ENCODE measurements around the gene ZNF844. TPM values are rescaled to one million over a fixed set of nuclear protein-coding genes. Genes with fewer than 3 reads are reported as not detected.

ZNF844 gene
- total RNA-seq (2014; rRNA removed; shearing (Covaris generic)) (4.0 and 4.2 TPM in 2 replicates), polyA plus RNA-seq (2016; fragmentation: Nextera tagmentation; extraction: Ambion mirVana) (1.7 and 2.3 TPM in 2 replicates)

DNA sequence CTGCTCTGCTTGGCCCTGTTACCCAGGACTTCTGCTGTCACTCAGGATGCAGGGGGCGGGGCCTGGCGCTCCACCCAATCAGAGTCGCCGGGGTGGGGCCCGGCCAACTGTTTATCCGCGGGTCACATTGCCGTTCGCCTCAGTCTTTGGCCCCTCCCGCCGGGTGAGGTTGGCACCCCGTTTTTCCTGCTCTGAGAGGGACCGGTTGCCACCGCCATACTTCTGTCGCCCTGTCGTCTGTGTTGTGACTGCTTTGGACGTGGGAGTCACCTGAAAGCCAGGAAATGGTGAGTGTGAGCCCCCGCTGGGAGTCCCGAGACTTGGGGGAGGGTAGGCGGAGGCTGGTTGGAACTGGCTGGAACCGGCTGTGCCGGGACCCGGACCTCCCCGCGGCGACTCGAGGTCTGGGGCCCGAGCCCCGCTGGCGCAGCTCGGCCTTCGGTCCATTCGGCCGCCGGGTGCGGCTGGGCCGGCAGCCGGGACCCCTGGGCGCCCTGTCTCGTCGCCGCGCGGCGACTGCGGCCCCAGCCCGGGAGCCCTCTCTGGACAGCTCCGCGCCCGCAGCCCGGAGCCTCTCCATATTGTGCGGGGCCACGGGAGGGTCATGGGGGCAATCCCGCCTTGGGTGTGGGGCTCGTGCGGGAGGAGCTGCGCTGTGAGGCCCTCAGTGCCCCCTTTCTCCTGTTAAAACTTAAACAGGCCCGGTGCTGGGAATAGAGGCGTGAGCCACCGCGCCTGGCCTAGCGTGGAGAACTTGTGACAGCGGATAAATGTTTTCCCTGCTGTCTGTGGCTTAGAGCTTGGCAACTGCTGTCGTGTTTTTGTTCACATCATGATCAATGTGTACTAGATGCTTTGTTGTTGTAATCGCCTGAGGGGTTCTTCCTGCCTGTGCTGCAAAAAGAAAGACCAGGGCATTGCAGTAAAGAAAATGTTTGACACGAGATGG is at the start of gene ZNF844:
TSS of gene ZNF844 (plus strand) at position 142 of the 949 bp plus-strand sequence. CDS start at position 285, 143 bp downstream.
- TF ChIP-seq EZH2 (IDR thresholded peaks at IDR 0.05; ENCODE audit: insufficient read depth, poor library complexity, severe bottlenecking) = no peak
- TF ChIP-seq EZH2phosphoT487 (IDR thresholded peaks at IDR 0.05; ENCODE audit: insufficient read depth, low read depth) = no peak
- DNase-seq = peak; percentile 95
- Histone ChIP-seq H3K4me1 (ENCODE audit: insufficient read depth) (no peaks in the 10 kb centered on the region), H3K9ac (peak within 1 kb of the TSS; percentile 97), H3F3A (ENCODE audit: insufficient read depth) (no peaks in the 10 kb centered on the region), H3K27me3 (replicated peaks; ENCODE audit: insufficient read depth) (no peaks in the 10 kb centered on the region), H4K20me1 (ENCODE audit: insufficient read depth) (no peaks in the 10 kb centered on the region), H3K4me2 (ENCODE audit: unreplicated experiment) (peak within 1 kb of the TSS; percentile 88), H3K4me3 (peak within 1 kb of the TSS; percentile 93), H3K9me3 (ENCODE audit: low read depth) (no peaks in the 10 kb centered on the region), H3K27ac (peak within 1 kb of the TSS; percentile 89), H3K36me3 (ENCODE audit: low read depth) (peaks cover 10% of the 10 kb centered on the region; the same call in 1 of the 2 replicates), H2AFZ (peak within 1 kb of the TSS; percentile 73), H3K9me2 (ENCODE audit: insufficient read depth) (no peaks in the 10 kb centered on the region), H3K79me2 (ENCODE audit: insufficient read depth) (peaks cover 53% of the 10 kb centered on the region)
- in situ Hi-C loops (cut with MboI) = no loop called here
- 3 to 4% methylated on average over 53 to 62 of the region's 66 CpGs for WGBS, 2 experiments (ENCODE audit: low coverage in 1 of 2, low lambda C conversion rate in 2 of 2, missing lambda C conversion rate in 2 of 2)

DNA sequence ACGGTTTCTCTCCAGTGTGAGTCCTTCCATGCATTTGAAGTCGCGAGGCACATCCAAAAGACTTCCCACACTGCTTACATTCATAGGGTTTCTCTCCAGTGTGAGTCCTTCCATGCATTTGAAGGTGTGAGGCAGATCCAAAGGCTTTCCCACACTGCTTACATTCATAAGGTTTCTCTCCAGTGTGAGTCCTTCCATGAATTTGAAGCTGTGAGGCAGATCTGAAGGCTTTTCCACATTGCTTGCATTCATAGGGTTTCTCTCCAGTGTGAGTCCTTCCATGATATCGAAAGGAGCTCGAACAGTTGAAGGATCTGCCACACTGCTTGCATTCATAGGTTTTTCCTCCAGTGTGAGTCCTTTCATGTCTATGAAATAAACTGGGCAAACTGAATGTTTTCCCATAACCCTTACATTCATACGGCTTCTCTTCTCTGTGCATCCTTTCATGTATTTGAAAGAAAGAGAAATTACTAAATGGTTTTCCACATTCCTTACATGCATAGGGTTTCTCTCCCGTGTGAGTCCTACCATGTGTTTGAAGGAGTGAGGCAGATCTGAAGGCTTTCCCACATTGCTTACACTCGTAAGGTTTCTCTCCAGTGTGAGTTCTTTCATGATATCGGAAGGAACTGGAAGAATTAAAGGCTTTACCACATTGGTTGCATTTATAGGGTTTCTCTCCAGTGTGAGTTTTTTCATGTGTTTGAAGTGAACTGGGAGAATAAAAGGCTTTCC is 49.3 kb upstream of the ZNF844 start:
- no peaks in the 10 kb centered on the region for H4K20me1 ChIP-seq (ENCODE audit: insufficient read depth)
- H2AFZ ChIP-seq = no peak overlapping the region
- H3K9me2 ChIP-seq (ENCODE audit: insufficient read depth) = no peaks in the 10 kb centered on the region
- H3K27me3 ChIP-seq (replicated peaks; ENCODE audit: insufficient read depth) = no peaks in the 10 kb centered on the region
- TF ChIP-seq EZH2phosphoT487 (IDR thresholded peaks at IDR 0.05; ENCODE audit: insufficient read depth, low read depth) (no peak), EZH2 (IDR thresholded peaks at IDR 0.05; ENCODE audit: insufficient read depth, poor library complexity, severe bottlenecking) (no peak)
- H3K36me3 ChIP-seq (ENCODE audit: low read depth) = peaks cover 47% of the 10 kb centered on the region
- no peak overlapping the region for H3K4me2 ChIP-seq (ENCODE audit: unreplicated experiment)
- peaks cover 21% of the 10 kb centered on the region; the same call in 1 of the 2 replicates for H3K79me2 ChIP-seq (ENCODE audit: insufficient read depth)
- H3K27ac ChIP-seq = no peak overlapping the region
- no peaks in the 10 kb centered on the region for H3F3A ChIP-seq (ENCODE audit: insufficient read depth)
- in situ Hi-C loops (cut with MboI) = no loop called here
- H3K9ac ChIP-seq = no peak overlapping the region
- no peak overlapping the region for H3K4me3 ChIP-seq
- no peak for DNase-seq
- H3K4me1 ChIP-seq (ENCODE audit: insufficient read depth) = no peaks in the 10 kb centered on the region
- 97 to 98% methylated on average over 9 of the region's 9 CpGs for WGBS, 2 experiments (ENCODE audit: low coverage in 1 of 2, low lambda C conversion rate in 2 of 2, missing lambda C conversion rate in 2 of 2)
- peaks cover 9% of the 10 kb centered on the region for H3K9me3 ChIP-seq (ENCODE audit: low read depth)

DNA sequence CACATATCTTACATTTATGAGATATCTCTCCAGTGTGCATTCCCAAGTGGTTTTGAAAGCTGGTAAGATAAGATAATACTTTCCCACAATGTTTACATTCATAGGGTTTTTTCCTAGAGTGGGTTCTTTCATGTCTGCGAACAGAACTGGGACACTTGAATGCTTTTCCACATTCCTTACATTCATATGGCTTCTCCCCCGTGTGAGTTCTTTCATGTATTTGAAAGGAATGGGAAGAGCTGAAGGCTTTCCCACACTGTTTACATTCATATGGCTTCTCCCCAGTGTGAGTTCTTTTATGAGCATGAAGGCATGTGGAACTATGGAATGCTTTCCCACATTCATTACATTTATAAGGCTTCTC is 48.8 kb upstream of the ZNF844 start:
- H4K20me1 ChIP-seq (ENCODE audit: insufficient read depth) = no peaks in the 10 kb centered on the region
- TF ChIP-seq EZH2 (IDR thresholded peaks at IDR 0.05; ENCODE audit: insufficient read depth, poor library complexity, severe bottlenecking) (no peak), EZH2phosphoT487 (IDR thresholded peaks at IDR 0.05; ENCODE audit: insufficient read depth, low read depth) (no peak)
- no peak overlapping the region for H3K27ac ChIP-seq
- no peaks in the 10 kb centered on the region for H3K4me1 ChIP-seq (ENCODE audit: insufficient read depth)
- no peak overlapping the region for H3K4me2 ChIP-seq (ENCODE audit: unreplicated experiment)
- WGBS, 2 experiments (ENCODE audit: low coverage in 1 of 2, low lambda C conversion rate in 2 of 2, missing lambda C conversion rate in 2 of 2) = 90 to 96% methylated on average over 2 of the region's 2 CpGs
- H3K4me3 ChIP-seq = no peak overlapping the region
- in situ Hi-C loops (cut with MboI) = no loop called here
- no peaks in the 10 kb centered on the region for H3F3A ChIP-seq (ENCODE audit: insufficient read depth)
- H3K79me2 ChIP-seq (ENCODE audit: insufficient read depth) = peaks cover 21% of the 10 kb centered on the region; the same call in 1 of the 2 replicates
- H3K9ac ChIP-seq = no peak overlapping the region
- no peaks in the 10 kb centered on the region for H3K27me3 ChIP-seq (replicated peaks; ENCODE audit: insufficient read depth)
- peaks cover 9% of the 10 kb centered on the region for H3K9me3 ChIP-seq (ENCODE audit: low read depth)
- peaks cover 47% of the 10 kb centered on the region for H3K36me3 ChIP-seq (ENCODE audit: low read depth)
- H3K9me2 ChIP-seq (ENCODE audit: insufficient read depth) = no peaks in the 10 kb centered on the region
- no peak overlapping the region for H2AFZ ChIP-seq
- DNase-seq = no peak

DNA sequence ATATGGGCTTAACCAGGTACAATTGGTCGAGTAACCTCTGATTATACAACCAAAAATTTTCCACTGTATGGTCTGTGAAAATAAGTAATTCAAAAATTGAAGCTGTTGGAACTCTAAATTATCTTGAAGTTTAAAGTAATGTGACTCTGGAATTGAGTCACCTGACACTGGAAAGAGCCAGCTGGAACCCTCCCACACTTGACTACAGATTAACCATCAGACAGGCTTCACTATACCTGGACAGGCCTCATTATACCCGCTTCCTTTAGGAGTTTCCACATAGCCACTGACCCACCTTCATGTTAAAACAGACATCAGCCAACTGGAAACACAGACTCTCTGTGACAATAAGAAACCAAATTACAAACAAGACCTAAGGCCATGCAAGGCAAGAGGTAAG is 30.3 kb upstream of the ZNF844 start:
- Histone ChIP-seq H3K9ac (peak overlapping the region; percentile 94), H3K9me3 (ENCODE audit: low read depth) (no peaks in the 10 kb centered on the region), H3F3A (ENCODE audit: insufficient read depth) (no peaks in the 10 kb centered on the region), H3K27ac (no peak overlapping the region), H3K36me3 (ENCODE audit: low read depth) (no peaks in the 10 kb centered on the region), H3K9me2 (ENCODE audit: insufficient read depth) (no peaks in the 10 kb centered on the region), H3K4me3 (peak overlapping the region; percentile 81), H2AFZ (peak overlapping the region; percentile 94), H3K4me2 (ENCODE audit: unreplicated experiment) (peak overlapping the region; percentile 93), H4K20me1 (ENCODE audit: insufficient read depth) (no peaks in the 10 kb centered on the region), H3K4me1 (ENCODE audit: insufficient read depth) (no peaks in the 10 kb centered on the region), H3K79me2 (ENCODE audit: insufficient read depth) (peaks cover 27% of the 10 kb centered on the region), H3K27me3 (replicated peaks; ENCODE audit: insufficient read depth) (no peaks in the 10 kb centered on the region)
- TF ChIP-seq EZH2phosphoT487 (IDR thresholded peaks at IDR 0.05; ENCODE audit: insufficient read depth, low read depth) = no peak
- no peak for TF ChIP-seq EZH2 (IDR thresholded peaks at IDR 0.05; ENCODE audit: insufficient read depth, poor library complexity, severe bottlenecking)
- in situ Hi-C loops (cut with MboI) = no loop called here
- peak; percentile 19 for DNase-seq
- WGBS, 2 experiments (ENCODE audit: low coverage in 1 of 2, low lambda C conversion rate in 2 of 2, missing lambda C conversion rate in 2 of 2) = 45 to 51% methylated on average over 2 of the region's 2 CpGs

Data from GM23248 (cell line).